Thoracic aorta (tissue), 2 donors: ENCODE data around the gene IGFBP5. TPM values are rescaled to one million over a fixed set of nuclear protein-coding genes. Genes with fewer than 3 reads are reported as not detected.

Experiments used
- ATAC-seq: fragments of 150-250 bp; one replicate; pipeline ENCODE4 v1.8.0; 2017; ENCODE audit warnings: low read depth; ENCODE audit not compliant: insufficient number of reproducible peaks, low FRiP score
- DNase-seq: peaks from one replicate; pipeline ENCODE4 v3.0.0-alpha.2; 2020; ENCODE audit warnings: low spot score
- H3K27ac ChIP-seq, 2 donors: fragments of 200-600 bp; sonication (generic); 1 replicate in 1 of 2; 2 replicates in 1 of 2; pipeline ENCODE4 v1.5.1; 2016; ENCODE audit warnings: mild to moderate bottlenecking in 2 of 2, moderate library complexity in 2 of 2
- H3K27me3 ChIP-seq: fragments of 200-600 bp; sonication (generic); replicated peaks from 2 replicates; pipeline ENCODE4 v1.6.0; 2016; ENCODE audit warnings: mild to moderate bottlenecking; ENCODE audit not compliant: insufficient read depth
- H3K36me3 ChIP-seq: fragments of 200-600 bp; sonication (generic); one replicate; pipeline ENCODE4 v1.5.1; 2016
- H3K4me1 ChIP-seq, 2 donors: fragments of 200-600 bp; sonication (generic); 1 replicate in 1 of 2; 2 replicates in 1 of 2; pipeline versions ENCODE4 v1.5.1 to v1.6.0; 2016; ENCODE audit warnings: low read depth in 2 of 2, mild to moderate bottlenecking in 1 of 2; ENCODE audit not compliant: control insufficient read depth in 1 of 2
- H3K4me3 ChIP-seq: fragments of 200-600 bp; sonication (generic); 2 replicates; pipeline ENCODE4 v1.5.1; 2016; ENCODE audit warnings: mild to moderate bottlenecking
- H3K9me3 ChIP-seq: fragments of 200-600 bp; sonication (generic); 2 replicates; pipeline ENCODE4 v1.5.1; 2016
- CTCF ChIP-seq: fragments of 200-600 bp; sonication (generic); IDR thresholded peaks from one replicate; pipeline ENCODE4 v1.5.1; 2019; ENCODE audit warnings: antibody characterized with exemption
- total RNA-seq, 2 donors: library from RNA; depleted of rRNA; stranded (reverse); fragments of >200 nt; gene quantifications; one replicate each; pipeline versions ENCODE4 v1.1.0 to v1.2.3, GENCODE V29; 2016

IGFBP5 gene
- total RNA-seq, 2 donors from 2014 or later: 482 to 2,105 TPM

- no peak for ATAC-seq
Measured at GRCh38 chr2:216664593-216665034, 30.7 kb downstream of the IGFBP5 start.

GRCh38 chr2:216663846-216664245 lies 31.5 kb downstream of the IGFBP5 start:
- Histone ChIP-seq H3K4me1 (peaks cover 4 to 23% of the 10 kb centered on the region in 2 donors), H3K9me3 (no peaks in the 10 kb centered on the region), H3K27ac (peak overlapping the region in 1 of 2 donors; percentile 47), H3K27me3 (no peaks in the 10 kb centered on the region), H3K36me3 (peaks cover 30% of the 10 kb centered on the region), H3K4me3 (no peak overlapping the region)
- ATAC-seq: no peak
- DNase-seq: no peak
- no peak for TF ChIP-seq CTCF

More at GRCh38 chr2:216664593-216665034, 30.7 kb downstream of the IGFBP5 start:
- H3K36me3 ChIP-seq: peaks cover 30% of the 10 kb centered on the region
- peak overlapping the region; percentile 38 to 47 for H3K27ac ChIP-seq
- no peak for TF ChIP-seq CTCF
- no peak for DNase-seq
- H3K4me3 ChIP-seq: no peak overlapping the region
- H3K4me1 ChIP-seq: peaks cover 4 to 21% of the 10 kb centered on the region in 2 donors
- H3K27me3 ChIP-seq: no peaks in the 10 kb centered on the region
- no peaks in the 10 kb centered on the region for H3K9me3 ChIP-seq

- Histone ChIP-seq H3K27ac (no peak overlapping the region), H3K4me1 (peaks cover 5 to 28% of the 10 kb centered on the region in 2 donors), H3K27me3 (no peaks in the 10 kb centered on the region), H3K9me3 (no peaks in the 10 kb centered on the region), H3K36me3 (peaks cover 30% of the 10 kb centered on the region), H3K4me3 (no peak overlapping the region)
- no peak for TF ChIP-seq CTCF
- DNase-seq (no peak), ATAC-seq (no peak)
Measured at GRCh38 chr2:216663106-216663505, 32.2 kb downstream of the IGFBP5 start.

- Histone ChIP-seq H3K27ac (peak overlapping the region in 1 of 2 donors; percentile 25), H3K9me3 (no peaks in the 10 kb centered on the region), H3K27me3 (no peaks in the 10 kb centered on the region), H3K4me3 (no peak overlapping the region), H3K36me3 (peaks cover 30% of the 10 kb centered on the region), H3K4me1 (peaks cover 16 to 41% of the 10 kb centered on the region in 2 donors)
- no peak for ATAC-seq
- DNase-seq: no peak
- TF ChIP-seq CTCF: no peak
Measured at GRCh38 chr2:216661639-216662375, 33.5 kb downstream of the IGFBP5 start.

- Histone ChIP-seq H3K27ac (peak overlapping the region in 1 of 2 donors; percentile 25), H3K4me3 (no peak overlapping the region), H3K27me3 (no peaks in the 10 kb centered on the region), H3K4me1 (peaks cover 16 to 44% of the 10 kb centered on the region in 2 donors), H3K9me3 (no peaks in the 10 kb centered on the region), H3K36me3 (peaks cover 30% of the 10 kb centered on the region)
- ATAC-seq: no peak
- no peak for TF ChIP-seq CTCF
- DNase-seq: no peak
Measured at GRCh38 chr2:216661051-216661450, 34.3 kb downstream of the IGFBP5 start.
